ENCODE results near the gene TRAP1. TPM values are rescaled to one million over a fixed set of nuclear protein-coding genes. Genes with fewer than 3 reads are reported as not detected.

Gene TRAP1
- total RNA-seq, 1 experiment from 2014 or later: 382 TPM

- Histone ChIP-seq H3K79me2 (ENCODE audit: low read length) (no peaks in the 10 kb centered on the region), H3K36me3 (ENCODE audit: low read depth, low read length) (peaks cover 9% of the 10 kb centered on the region), H3K9ac (ENCODE audit: low read length) (no peak overlapping the region), H4K20me1 (ENCODE audit: low read length) (no peaks in the 10 kb centered on the region), H3K4me1 (ENCODE audit: insufficient read depth, low read length) (no peaks in the 10 kb centered on the region), H3K4me2 (ENCODE audit: low read length) (no peak overlapping the region), H3K27ac (ENCODE audit: low read length) (no peak overlapping the region), H3K9me3 (ENCODE audit: low read length) (no peaks in the 10 kb centered on the region), H2AFZ (ENCODE audit: low read length) (no peak overlapping the region), H3K4me3 (ENCODE audit: low read length) (no peak overlapping the region), H3F3A (ENCODE audit: low read length, unreplicated experiment) (no peaks in the 10 kb centered on the region), H3K27me3 (ENCODE audit: low read length) (no peaks in the 10 kb centered on the region), H3K9me2 (replicated peaks; ENCODE audit: low read length) (no peaks in the 10 kb centered on the region)
- ChIA-PET POLR2A (ENCODE audit: unreplicated experiment) (no interaction called here), CTCF (no interaction called here)
- BruUV-seq (replicated peaks): no TSS peak
- ATAC-seq: no peak
- intact Hi-C loops (cut with micrococcal nuclease): no loop called here
- TF ChIP-seq EZH2 (IDR thresholded peaks at IDR 0.05; ENCODE audit: low read length, unreplicated experiment) (no peak), CTCF (conservative IDR thresholded peaks at IDR 0.05; ENCODE audit: low read depth, low read length) (no peak), EZH2phosphoT487 (IDR thresholded peaks at IDR 0.05; ENCODE audit: borderline replicate concordance, low read length) (no peak)
- no peak for DNase-seq
Measured at GRCh38 chr16:3734084-3734757, 16.9 kb upstream of the TRAP1 start.

- ChIA-PET CTCF (no interaction called here), POLR2A (ENCODE audit: unreplicated experiment) (no interaction called here)
- Histone ChIP-seq H3K9me2 (replicated peaks; ENCODE audit: low read length) (no peaks in the 10 kb centered on the region), H3K9ac (ENCODE audit: low read length) (no peak overlapping the region), H3K4me2 (ENCODE audit: low read length) (no peak overlapping the region), H3K4me1 (ENCODE audit: insufficient read depth, low read length) (no peaks in the 10 kb centered on the region), H3K9me3 (ENCODE audit: low read length) (no peaks in the 10 kb centered on the region), H2AFZ (ENCODE audit: low read length) (no peak overlapping the region), H3K79me2 (ENCODE audit: low read length) (no peaks in the 10 kb centered on the region), H3K27me3 (ENCODE audit: low read length) (no peaks in the 10 kb centered on the region), H3F3A (ENCODE audit: low read length, unreplicated experiment) (no peaks in the 10 kb centered on the region), H3K36me3 (ENCODE audit: low read depth, low read length) (peaks cover 9% of the 10 kb centered on the region), H3K4me3 (ENCODE audit: low read length) (no peak overlapping the region), H4K20me1 (ENCODE audit: low read length) (no peaks in the 10 kb centered on the region), H3K27ac (ENCODE audit: low read length) (no peak overlapping the region)
- DNase-seq: no peak
- TF ChIP-seq EZH2 (IDR thresholded peaks at IDR 0.05; ENCODE audit: low read length, unreplicated experiment): no peak
- TF ChIP-seq CTCF (conservative IDR thresholded peaks at IDR 0.05; ENCODE audit: low read depth, low read length): no peak
- no peak for TF ChIP-seq EZH2phosphoT487 (IDR thresholded peaks at IDR 0.05; ENCODE audit: borderline replicate concordance, low read length)
- intact Hi-C loops (cut with micrococcal nuclease): no loop called here
- ATAC-seq: no peak
- no TSS peak for BruUV-seq (replicated peaks)
Measured at GRCh38 chr16:3732171-3732570, 14.8 kb upstream of the TRAP1 start.

GRCh38 chr16:3731126-3731935 is 14.0 kb upstream of the TRAP1 start:
- no peak for TF ChIP-seq CTCF (conservative IDR thresholded peaks at IDR 0.05; ENCODE audit: low read depth, low read length)
- TF ChIP-seq EZH2 (IDR thresholded peaks at IDR 0.05; ENCODE audit: low read length, unreplicated experiment): no peak
- TF ChIP-seq EZH2phosphoT487 (IDR thresholded peaks at IDR 0.05; ENCODE audit: borderline replicate concordance, low read length): no peak
- no peaks in the 10 kb centered on the region for H3K9me3 ChIP-seq (ENCODE audit: low read length)
- no peak overlapping the region for H3K4me2 ChIP-seq (ENCODE audit: low read length)
- no peaks in the 10 kb centered on the region for H3K4me1 ChIP-seq (ENCODE audit: insufficient read depth, low read length)
- no peak overlapping the region for H3K9ac ChIP-seq (ENCODE audit: low read length)
- no peaks in the 10 kb centered on the region for H4K20me1 ChIP-seq (ENCODE audit: low read length)
- POLR2A ChIA-PET (ENCODE audit: unreplicated experiment): interaction anchor here (0.5 kb wide), 1 partner anchor 210 kb away, joined by 4 read pairs; no protein-coding TSS in a partner anchor
- no peak overlapping the region for H3K4me3 ChIP-seq (ENCODE audit: low read length)
- no peaks in the 10 kb centered on the region for H3F3A ChIP-seq (ENCODE audit: low read length, unreplicated experiment)
- no peak for ATAC-seq
- no peaks in the 10 kb centered on the region for H3K9me2 ChIP-seq (replicated peaks; ENCODE audit: low read length)
- no peak overlapping the region for H3K27ac ChIP-seq (ENCODE audit: low read length)
- H3K79me2 ChIP-seq (ENCODE audit: low read length): no peaks in the 10 kb centered on the region
- no TSS peak for BruUV-seq (replicated peaks)
- H3K36me3 ChIP-seq (ENCODE audit: low read depth, low read length): peaks cover 5% of the 10 kb centered on the region; the same call in 1 of the 2 replicates
- no peak overlapping the region for H2AFZ ChIP-seq (ENCODE audit: low read length)
- no peaks in the 10 kb centered on the region for H3K27me3 ChIP-seq (ENCODE audit: low read length)
- CTCF ChIA-PET: no interaction called here
- no peak for DNase-seq
- intact Hi-C loops (cut with micrococcal nuclease): no loop called here

All from PC-3 (cell line).